HepG2 (cell line): ENCODE data around the gene KLF16. TPM values are rescaled to one million over a fixed set of nuclear protein-coding genes. Genes with fewer than 3 reads are reported as not detected.

Source experiments
- ATAC-seq: fragments of 200-7000 bp; cut with Tn5 transposase; 3 replicates; pipeline ENCODE4 v1.9.1; 2020; ENCODE audit warnings: mild to moderate bottlenecking, moderate library complexity
- BruUV-seq: library from RNA; stranded (reverse); fragments of 400-500 nt; replicated peaks from 2 replicates; lab custom pipeline; 2021; lab: Mats Ljungman, UMichigan
- CTCF ChIA-PET: fragments of 300-600 bp; formaldehyde crosslinking; extraction: SDS; loops from one replicate; lab custom pipeline; 2021; ENCODE audit warnings: low total read pairs, inconsistent platforms, low intra/inter-chr PET ratio; lab: Yijun Ruan, JAX
- POLR2A ChIA-PET: fragments of 350-600 bp; sonication (Branson Sonifier 250); formaldehyde crosslinking; loops from one replicate; lab custom pipeline; 2020; ENCODE audit warnings: antibody characterized with exemption, inconsistent platforms; lab: Yijun Ruan, JAX
- DNase-seq: peaks from one replicate; pipeline ENCODE4 v3.0.0-alpha.2; 2015; ENCODE audit warnings: low spot score
- FAIRE-seq: peaks from 3 replicates; lab custom pipeline; 2011; peaks lifted over from hg19 to GRCh38; lab: Jason Lieb, UNC
- H2AFZ ChIP-seq: one replicate; pipeline ENCODE4 v1.6.1; 2011; ENCODE audit warnings: low read length, inconsistent platforms
- H3K27ac ChIP-seq: fragments of 300-600 bp; 3 replicates; pipeline ENCODE4 v1.8.0; 2011; ENCODE audit warnings: mixed run types, mild to moderate bottlenecking, mixed read lengths, low read length, inconsistent platforms; ENCODE audit not compliant: insufficient read depth; ENCODE audit errors: extremely low read length
- H3K27me3 ChIP-seq, 2 experiments: fragments of 200-600 bp in 1 of 2; 2 replicates in 1 of 2; 3 replicates in 1 of 2; pipeline versions ENCODE4 v1.6.0 to v1.8.0; 2011; ENCODE audit warnings: low read length in 2 of 2, mild to moderate bottlenecking in 2 of 2, moderate library complexity in 2 of 2, inconsistent platforms in 1 of 2; ENCODE audit not compliant: insufficient read depth in 2 of 2, control insufficient read depth in 1 of 2
- H3K36me3 ChIP-seq, 2 experiments: fragments of 200-600 bp in 1 of 2; replicated peaks in 1 of 2; 2 replicates in 1 of 2; 3 replicates in 1 of 2; pipeline versions ENCODE4 v1.5.1 to v1.8.0; 2011; ENCODE audit warnings: low read length in 2 of 2, inconsistent platforms in 1 of 2; ENCODE audit not compliant: insufficient read depth in 2 of 2, control insufficient read depth in 1 of 2
- H3K4me1 ChIP-seq: 2 replicates; pipeline ENCODE4 v1.5.1; 2012; ENCODE audit warnings: low read length, inconsistent platforms; ENCODE audit not compliant: insufficient read depth
- H3K4me2 ChIP-seq: 2 replicates; pipeline ENCODE4 v1.6.0; 2011; ENCODE audit warnings: low read depth, low read length, inconsistent platforms
- H3K4me3 ChIP-seq, 3 experiments: fragments of 200-600 bp in 1 of 3; sonication (generic), shearing (Covaris generic) in 1 of 3; replicated peaks in 1 of 3; 2 replicates each; pipeline ENCODE4 v1.5.1; 2011 to 2016; ENCODE audit warnings: low read length in 3 of 3, inconsistent platforms in 2 of 3, low read depth in 2 of 3, mild to moderate bottlenecking in 2 of 3, control low read depth in 1 of 3, mixed read lengths in 1 of 3; ENCODE audit not compliant: insufficient read depth in 1 of 3
- H3K79me2 ChIP-seq: one replicate; pipeline ENCODE4 v1.6.1; 2011; ENCODE audit warnings: low read length, inconsistent platforms; ENCODE audit not compliant: insufficient read depth
- H3K9ac ChIP-seq: 2 replicates; pipeline ENCODE4 v1.6.0; 2011; ENCODE audit warnings: mild to moderate bottlenecking, low read depth, low read length, inconsistent platforms; ENCODE audit not compliant: insufficient read depth
- H3K9me3 ChIP-seq: 2 replicates; pipeline ENCODE4 v1.5.1; 2012; ENCODE audit warnings: mild to moderate bottlenecking, low read length
- H4K20me1 ChIP-seq: 2 replicates; pipeline ENCODE4 v1.6.0; 2011; ENCODE audit warnings: inconsistent platforms, mild to moderate bottlenecking, low read length, moderate library complexity; ENCODE audit not compliant: insufficient read depth
- DMAP1 ChIP-seq: IDR thresholded peaks from 2 replicates; pipeline ENCODE4 v1.6.1; 2016
- HNRNPK ChIP-seq: fragments of 200-400 bp; formaldehyde crosslinking; IDR thresholded peaks from 2 replicates; pipeline ENCODE4 v1.6.1; 2018; ENCODE audit warnings: low read length, low read depth, moderate library complexity, mild to moderate bottlenecking; ENCODE audit not compliant: poor library complexity, severe bottlenecking
- RBM39 ChIP-seq: fragments of 200-400 bp; formaldehyde crosslinking; IDR thresholded peaks from one replicate; pipeline ENCODE4 v1.6.1; 2018; ENCODE audit warnings: antibody characterized with exemption, mild to moderate bottlenecking, low read depth, low read length; ENCODE audit not compliant: poor library complexity, severe bottlenecking
- TCF7 ChIP-seq: sonication (generic); IDR thresholded peaks from 2 replicates; pipeline ENCODE4 v1.6.1; 2016; ENCODE audit warnings: antibody characterized with exemption, low read depth
- TP53 ChIP-seq: sonication (generic); formaldehyde crosslinking; conservative IDR thresholded peaks from 2 replicates; pipeline ENCODE4 v1.4.0; 2020; ENCODE audit warnings: missing genetic modification reagents
- ZFP37 ChIP-seq: sonication (generic); formaldehyde crosslinking; IDR thresholded peaks from 2 replicates; pipeline ENCODE4 v1.4.0; 2020; ENCODE audit warnings: missing genetic modification reagents, borderline replicate concordance
- ZFP62 ChIP-seq: sonication (generic); formaldehyde crosslinking; IDR thresholded peaks from 2 replicates; pipeline ENCODE4 v1.4.0; 2020; ENCODE audit warnings: missing genetic modification reagents
- ZMYM3 ChIP-seq: sonication (generic); formaldehyde crosslinking; IDR thresholded peaks from 2 replicates; pipeline ENCODE4 v1.5.1; 2020; ENCODE audit warnings: mild to moderate bottlenecking, missing genetic modification reagents
- ZNF720 ChIP-seq: sonication (generic); formaldehyde crosslinking; IDR thresholded peaks from 2 replicates; pipeline ENCODE4 v1.4.0; 2020; ENCODE audit warnings: missing genetic modification reagents
- ZNF781 ChIP-seq: sonication (generic); formaldehyde crosslinking; IDR thresholded peaks from 2 replicates; pipeline ENCODE4 v1.5.1; 2020; ENCODE audit warnings: borderline replicate concordance, mild to moderate bottlenecking, missing genetic modification reagents; ENCODE audit errors: not compliant biosample characterization
- WGBS: methylation state at CpG from one replicate; pipeline ENCODE4 v1.1.6; 2017; ENCODE audit warnings: low lambda C conversion rate; 5-methylcytosine and 5-hydroxymethylcytosine counted together
- in situ Hi-C: cut with HindIII; loops from 2 replicates; pipeline ENCODE4 v1.10.0; 2017; ENCODE audit warnings: low pct_unique_long_range_greater_than_20kb; ENCODE audit not compliant: extremely low pct_ligation_motif_present
- intact Hi-C: fragments of 100-400 bp; cut with micrococcal nuclease; formaldehyde crosslinking; loops from one replicate; pipeline ENCODE4 v1.10.0; 2022; ENCODE audit not compliant: unreplicated experiment
- polyA plus RNA-seq, 8 experiments: library from polyadenylated mRNA; depleted of rRNA in 3 of 8; stranded (reverse) in 7 of 8; unstranded in 1 of 8; fragments of >200 nt; fragmentation: Illumina TruSeq in 4 of 8; extraction: Trizol in 4 of 8; gene quantifications; 2 replicates each; pipeline versions ENCODE4 v1.2.1 to v1.2.3, GENCODE V29; 2011 to 2016; ENCODE audit warnings: low read depth in 4 of 8, missing spikeins in 1 of 8, mixed read lengths in 1 of 8; ENCODE audit not compliant: insufficient read depth in 1 of 8
- total RNA-seq, 5 experiments: library from RNA; depleted of rRNA; stranded (reverse); fragments of >200 nt; fragmentation: Illumina TruSeq; extraction: Trizol; gene quantifications; 2 replicates each; pipeline ENCODE4 v1.2.3, GENCODE V29; 2016; ENCODE audit warnings: low read depth in 1 of 5
- TF ChIP-seq, protein P1 (sequence below): sonication (generic); formaldehyde crosslinking; IDR thresholded peaks from 2 replicates; pipeline ENCODE4 v1.4.0; 2020; ENCODE audit warnings: missing genetic modification reagents
- TF ChIP-seq, protein P2 (sequence below): sonication (generic); formaldehyde crosslinking; IDR thresholded peaks from 2 replicates; pipeline ENCODE4 v1.5.1; 2020; ENCODE audit warnings: missing genetic modification reagents, mild to moderate bottlenecking, borderline replicate concordance
- TF ChIP-seq, protein P3 (sequence below): sonication (generic); formaldehyde crosslinking; IDR thresholded peaks from 2 replicates; pipeline ENCODE4 v1.4.0; 2020; ENCODE audit warnings: missing genetic modification reagents

The KLF16 gene
- total and polyA plus RNA-seq, 2 of the 13 experiments (the other 11 are each of a cell fraction or from before 2014, with no cell fraction given) = 3.5 to 6.7 TPM

DNA sequence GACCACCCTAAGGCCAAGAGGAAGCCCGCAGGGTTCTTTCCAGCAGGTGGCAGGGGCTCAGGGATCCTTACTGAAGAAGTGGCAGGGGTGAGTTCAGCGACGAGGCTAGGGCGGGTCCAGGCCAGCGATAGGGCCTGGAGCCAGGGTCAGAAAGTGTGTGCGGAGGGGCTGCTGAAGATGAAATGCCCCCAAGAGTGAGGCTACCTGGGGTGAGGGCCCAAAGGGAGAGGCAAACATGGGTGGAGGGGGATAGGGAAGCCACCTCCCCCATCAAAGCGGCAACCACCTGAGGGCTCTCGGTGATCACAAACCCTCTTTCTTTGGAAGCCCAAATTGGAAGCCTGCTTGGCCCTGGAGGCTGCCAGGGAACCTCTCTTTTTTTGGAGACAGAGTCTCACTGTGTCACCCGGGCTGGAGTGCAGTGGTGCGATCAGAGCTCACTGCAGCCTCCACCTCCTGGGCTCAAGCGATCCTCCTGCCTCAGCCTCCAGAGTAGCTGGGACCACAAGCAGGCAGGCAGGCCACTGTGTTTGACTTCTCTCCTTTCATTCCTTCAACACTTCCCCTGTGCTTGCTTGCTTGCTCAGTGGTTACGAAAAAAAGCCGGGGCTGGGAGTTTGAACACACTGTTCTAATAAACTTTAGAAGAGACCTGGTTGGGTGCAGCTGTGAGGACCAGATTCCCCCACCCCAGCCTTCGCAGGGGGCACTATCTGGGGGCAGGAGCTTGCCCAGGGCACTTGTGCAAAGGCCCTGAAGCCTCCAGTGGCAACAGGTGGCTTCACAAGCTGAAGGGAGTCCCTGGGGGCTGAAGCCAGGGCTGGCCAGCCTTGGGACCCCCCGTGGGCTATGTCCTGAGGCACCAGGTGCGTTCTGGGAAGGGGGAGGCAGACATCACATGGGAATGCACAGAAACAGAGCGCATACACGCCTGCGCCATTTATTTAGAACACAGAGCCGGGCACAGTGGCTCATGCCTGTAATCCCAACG, 49.9 kb downstream of the KLF16 start:
- in situ Hi-C loops (no loop called here), intact Hi-C loops (loop anchor here (2.0 kb wide), 1 partner anchor 23 kb away; no protein-coding TSS in a partner anchor)
- ATAC-seq = no peak
- H3K4me1 ChIP-seq = peaks cover 18% of the 10 kb centered on the region
- FAIRE-seq = no peak
- POLR2A ChIA-PET = no interaction called here
- H3K4me2 ChIP-seq = peak overlapping the region; percentile 87
- no peaks in the 10 kb centered on the region for H3K79me2 ChIP-seq
- H3K4me3 ChIP-seq = peak overlapping the region; percentile 45 to 84 (median 69)
- H2AFZ ChIP-seq = no peak overlapping the region
- H3K9ac ChIP-seq = peak overlapping the region; percentile 66
- no peaks in the 10 kb centered on the region for H3K9me3 ChIP-seq
- no peaks in the 10 kb centered on the region; a peak in 1 of 5 replicates for H3K27me3 ChIP-seq
- CTCF ChIA-PET = interaction anchor here (1.1 kb wide), 1 partner anchor 47 kb away, joined by 3 read pairs; no protein-coding TSS in a partner anchor
- H4K20me1 ChIP-seq = no peaks in the 10 kb centered on the region
- peak overlapping the region; percentile 72 for H3K27ac ChIP-seq
- peaks cover 12 to 21% of the 10 kb centered on the region in 2 experiments for H3K36me3 ChIP-seq
- TSS peak; percentile 54 for BruUV-seq
- WGBS = 47% methylated on average over 15 of the region's 21 CpGs
- no peak for DNase-seq
- 0 out of 2 replicates have a peak, but pooled peaks have one; percentile 47 for TF ChIP-seq ZFP37 (CRISPR knock-in tag)
- TF ChIP-seq ZNF720 (CRISPR knock-in tag) = no peak
- TF ChIP-seq, protein P1, sequence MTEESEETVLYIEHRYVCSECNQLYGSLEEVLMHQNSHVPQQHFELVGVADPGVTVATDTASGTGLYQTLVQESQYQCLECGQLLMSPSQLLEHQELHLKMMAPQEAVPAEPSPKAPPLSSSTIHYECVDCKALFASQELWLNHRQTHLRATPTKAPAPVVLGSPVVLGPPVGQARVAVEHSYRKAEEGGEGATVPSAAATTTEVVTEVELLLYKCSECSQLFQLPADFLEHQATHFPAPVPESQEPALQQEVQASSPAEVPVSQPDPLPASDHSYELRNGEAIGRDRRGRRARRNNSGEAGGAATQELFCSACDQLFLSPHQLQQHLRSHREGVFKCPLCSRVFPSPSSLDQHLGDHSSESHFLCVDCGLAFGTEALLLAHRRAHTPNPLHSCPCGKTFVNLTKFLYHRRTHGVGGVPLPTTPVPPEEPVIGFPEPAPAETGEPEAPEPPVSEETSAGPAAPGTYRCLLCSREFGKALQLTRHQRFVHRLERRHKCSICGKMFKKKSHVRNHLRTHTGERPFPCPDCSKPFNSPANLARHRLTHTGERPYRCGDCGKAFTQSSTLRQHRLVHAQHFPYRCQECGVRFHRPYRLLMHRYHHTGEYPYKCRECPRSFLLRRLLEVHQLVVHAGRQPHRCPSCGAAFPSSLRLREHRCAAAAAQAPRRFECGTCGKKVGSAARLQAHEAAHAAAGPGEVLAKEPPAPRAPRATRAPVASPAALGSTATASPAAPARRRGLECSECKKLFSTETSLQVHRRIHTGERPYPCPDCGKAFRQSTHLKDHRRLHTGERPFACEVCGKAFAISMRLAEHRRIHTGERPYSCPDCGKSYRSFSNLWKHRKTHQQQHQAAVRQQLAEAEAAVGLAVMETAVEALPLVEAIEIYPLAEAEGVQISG (CRISPR knock-in tag) = no peak
- TF ChIP-seq, protein P2, sequence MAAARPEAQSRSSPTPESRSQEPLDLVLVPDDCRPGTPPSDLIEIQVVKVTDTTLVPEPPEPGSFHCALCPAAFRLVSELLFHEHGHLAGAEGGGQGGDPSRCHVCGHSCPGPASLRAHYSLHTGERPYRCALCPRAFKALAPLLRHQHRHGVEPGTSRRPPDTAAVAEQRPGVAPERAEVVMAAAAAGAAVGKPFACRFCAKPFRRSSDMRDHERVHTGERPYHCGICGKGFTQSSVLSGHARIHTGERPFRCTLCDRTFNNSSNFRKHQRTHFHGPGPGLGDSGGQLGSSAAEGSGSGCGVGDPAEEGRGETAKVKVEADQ (CRISPR knock-in tag) = peak; percentile 26; the same call in 1 of the 2 replicates
- no peak for TF ChIP-seq ZFP62
- no peak for TF ChIP-seq TCF7
- TF ChIP-seq, protein P3, sequence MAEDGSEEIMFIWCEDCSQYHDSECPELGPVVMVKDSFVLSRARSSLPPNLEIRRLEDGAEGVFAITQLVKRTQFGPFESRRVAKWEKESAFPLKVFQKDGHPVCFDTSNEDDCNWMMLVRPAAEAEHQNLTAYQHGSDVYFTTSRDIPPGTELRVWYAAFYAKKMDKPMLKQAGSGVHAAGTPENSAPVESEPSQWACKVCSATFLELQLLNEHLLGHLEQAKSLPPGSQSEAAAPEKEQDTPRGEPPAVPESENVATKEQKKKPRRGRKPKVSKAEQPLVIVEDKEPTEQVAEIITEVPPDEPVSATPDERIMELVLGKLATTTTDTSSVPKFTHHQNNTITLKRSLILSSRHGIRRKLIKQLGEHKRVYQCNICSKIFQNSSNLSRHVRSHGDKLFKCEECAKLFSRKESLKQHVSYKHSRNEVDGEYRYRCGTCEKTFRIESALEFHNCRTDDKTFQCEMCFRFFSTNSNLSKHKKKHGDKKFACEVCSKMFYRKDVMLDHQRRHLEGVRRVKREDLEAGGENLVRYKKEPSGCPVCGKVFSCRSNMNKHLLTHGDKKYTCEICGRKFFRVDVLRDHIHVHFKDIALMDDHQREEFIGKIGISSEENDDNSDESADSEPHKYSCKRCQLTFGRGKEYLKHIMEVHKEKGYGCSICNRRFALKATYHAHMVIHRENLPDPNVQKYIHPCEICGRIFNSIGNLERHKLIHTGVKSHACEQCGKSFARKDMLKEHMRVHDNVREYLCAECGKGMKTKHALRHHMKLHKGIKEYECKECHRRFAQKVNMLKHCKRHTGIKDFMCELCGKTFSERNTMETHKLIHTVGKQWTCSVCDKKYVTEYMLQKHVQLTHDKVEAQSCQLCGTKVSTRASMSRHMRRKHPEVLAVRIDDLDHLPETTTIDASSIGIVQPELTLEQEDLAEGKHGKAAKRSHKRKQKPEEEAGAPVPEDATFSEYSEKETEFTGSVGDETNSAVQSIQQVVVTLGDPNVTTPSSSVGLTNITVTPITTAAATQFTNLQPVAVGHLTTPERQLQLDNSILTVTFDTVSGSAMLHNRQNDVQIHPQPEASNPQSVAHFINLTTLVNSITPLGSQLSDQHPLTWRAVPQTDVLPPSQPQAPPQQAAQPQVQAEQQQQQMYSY (CRISPR knock-in tag) = no peak
- TF ChIP-seq ZNF781 (CRISPR knock-in tag) = no peak
- TF ChIP-seq ZMYM3 (CRISPR knock-in tag) = peak; percentile 74
- no peak for TF ChIP-seq DMAP1 (CRISPR knock-in tag)
- no peak for TF ChIP-seq TP53 (CRISPR knock-in tag)
- no peak for TF ChIP-seq RBM39
- TF ChIP-seq HNRNPK = no peak
